ENCODE data around the gene DGKD.

DNA sequence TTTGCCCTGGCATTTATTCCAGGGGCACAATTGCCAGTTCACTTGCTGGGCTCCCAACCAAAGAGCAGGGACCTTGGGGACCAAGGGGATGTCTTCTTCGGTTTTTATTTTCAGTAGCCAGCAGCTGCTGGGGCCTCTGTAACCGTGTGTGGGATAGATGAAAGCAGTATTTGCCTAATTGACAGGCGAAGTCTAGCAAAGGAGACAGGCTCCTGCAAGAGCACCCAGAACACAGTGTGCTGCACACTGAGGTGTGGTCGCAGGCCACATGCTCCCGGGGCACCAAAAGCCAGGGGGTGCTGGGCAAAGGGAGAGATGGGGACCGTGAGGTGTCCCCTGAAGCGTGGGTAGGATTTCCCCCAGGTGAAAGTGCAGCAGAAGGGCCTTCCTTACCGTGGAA, 41.4 kb upstream of the DGKD start:
- TF ChIP-seq, protein P1, sequence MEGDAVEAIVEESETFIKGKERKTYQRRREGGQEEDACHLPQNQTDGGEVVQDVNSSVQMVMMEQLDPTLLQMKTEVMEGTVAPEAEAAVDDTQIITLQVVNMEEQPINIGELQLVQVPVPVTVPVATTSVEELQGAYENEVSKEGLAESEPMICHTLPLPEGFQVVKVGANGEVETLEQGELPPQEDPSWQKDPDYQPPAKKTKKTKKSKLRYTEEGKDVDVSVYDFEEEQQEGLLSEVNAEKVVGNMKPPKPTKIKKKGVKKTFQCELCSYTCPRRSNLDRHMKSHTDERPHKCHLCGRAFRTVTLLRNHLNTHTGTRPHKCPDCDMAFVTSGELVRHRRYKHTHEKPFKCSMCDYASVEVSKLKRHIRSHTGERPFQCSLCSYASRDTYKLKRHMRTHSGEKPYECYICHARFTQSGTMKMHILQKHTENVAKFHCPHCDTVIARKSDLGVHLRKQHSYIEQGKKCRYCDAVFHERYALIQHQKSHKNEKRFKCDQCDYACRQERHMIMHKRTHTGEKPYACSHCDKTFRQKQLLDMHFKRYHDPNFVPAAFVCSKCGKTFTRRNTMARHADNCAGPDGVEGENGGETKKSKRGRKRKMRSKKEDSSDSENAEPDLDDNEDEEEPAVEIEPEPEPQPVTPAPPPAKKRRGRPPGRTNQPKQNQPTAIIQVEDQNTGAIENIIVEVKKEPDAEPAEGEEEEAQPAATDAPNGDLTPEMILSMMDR (IDR thresholded peaks at IDR 0.05 in 8 of 11, conservative IDR thresholded peaks at IDR 0.05 in 3 of 11) = no peak
- TF ChIP-seq POLR2A (IDR thresholded peaks at IDR 0.05) (no peak), POLR2AphosphoS5 (IDR thresholded peaks at IDR 0.05) (peak in 1 of 3 donors; percentile 16)

Measured in spleen (tissue), 7 donors.